MM.1S (cell line): ENCODE measurements around the gene MYBL2.
"Not testable (repeated sequence)": the region's sequence is repeated elsewhere in the genome, so short reads cannot be mapped to it uniquely, and the experiment has no call there.

Experiments used
- DNase-seq: peaks from one replicate; pipeline ENCODE4 v3.0.0-alpha.2; 2015
- H2AFZ ChIP-seq: fragments of 300-600 bp; sonication (generic); 2 replicates; pipeline ENCODE4 v1.6.0; 2016; ENCODE audit warnings: antibody characterized with exemption, low read length
- H3F3A ChIP-seq: fragments of 300-600 bp; sonication (generic); 2 replicates; pipeline ENCODE4 v1.6.1; 2016; ENCODE audit warnings: mild to moderate bottlenecking, antibody characterized with exemption, low read length, moderate library complexity, mixed read lengths; ENCODE audit not compliant: insufficient read depth
- H3K27ac ChIP-seq: fragments of 300-600 bp; sonication (generic); 2 replicates; pipeline ENCODE4 v1.5.1; 2016; ENCODE audit warnings: mild to moderate bottlenecking, low read length
- H3K27me3 ChIP-seq: fragments of 300-600 bp; sonication (generic); replicated peaks from 2 replicates; pipeline ENCODE4 v1.6.0; 2016; ENCODE audit warnings: low read length; ENCODE audit not compliant: insufficient read depth
- H3K36me3 ChIP-seq: fragments of 300-600 bp; sonication (generic); replicated peaks from 2 replicates; pipeline ENCODE4 v1.6.1; 2016; ENCODE audit warnings: mild to moderate bottlenecking, low read length, mixed read lengths; ENCODE audit not compliant: insufficient read depth
- H3K4me1 ChIP-seq: fragments of 300-600 bp; sonication (generic); 2 replicates; pipeline ENCODE4 v1.6.1; 2016; ENCODE audit warnings: low read length, mixed read lengths
- H3K4me2 ChIP-seq: fragments of 300-600 bp; sonication (generic); 2 replicates; pipeline ENCODE4 v1.6.0; 2016; ENCODE audit warnings: low read depth, low read length
- H3K4me3 ChIP-seq: fragments of 300-600 bp; sonication (generic); 2 replicates; pipeline ENCODE4 v1.5.1; 2016; ENCODE audit warnings: low read length, mixed read lengths
- H3K79me2 ChIP-seq: fragments of 300-600 bp; sonication (generic); 2 replicates; pipeline ENCODE4 v1.6.1; 2016; ENCODE audit warnings: mixed run types, low read length, mixed read lengths
- H3K9ac ChIP-seq: fragments of 300-600 bp; sonication (generic); 2 replicates; pipeline ENCODE4 v1.6.1; 2016; ENCODE audit warnings: low read length, mixed read lengths
- H3K9me2 ChIP-seq: fragments of 300-600 bp; sonication (generic); replicated peaks from 2 replicates; pipeline ENCODE4 v1.6.1; 2016; ENCODE audit warnings: mild to moderate bottlenecking, low read length, mixed read lengths; ENCODE audit not compliant: insufficient read depth
- H3K9me3 ChIP-seq: fragments of 300-600 bp; sonication (generic); replicated peaks from 2 replicates; pipeline ENCODE4 v1.6.1; 2016; ENCODE audit warnings: mild to moderate bottlenecking, low read length, mixed read lengths; ENCODE audit not compliant: insufficient read depth
- H4K20me1 ChIP-seq: fragments of 300-600 bp; sonication (generic); 2 replicates; pipeline ENCODE4 v1.6.1; 2016; ENCODE audit warnings: mild to moderate bottlenecking, low read length, moderate library complexity, mixed read lengths; ENCODE audit not compliant: insufficient read depth
- CTCF ChIP-seq: fragments of 300-600 bp; sonication (generic); IDR thresholded peaks from 2 replicates; pipeline ENCODE4 v1.5.1; 2016; ENCODE audit warnings: antibody characterized with exemption, low read length, mixed read lengths
- EZH2 ChIP-seq: fragments of 300-600 bp; sonication (generic); optimal IDR thresholded peaks from 2 replicates; pipeline ENCODE3; 2017; ENCODE audit warnings: low read depth, mild to moderate bottlenecking, antibody characterized with exemption, low read length, mixed read lengths
- EZH2phosphoT487 ChIP-seq: fragments of 300-600 bp; sonication (generic); IDR thresholded peaks from 2 replicates; pipeline ENCODE4 v1.6.1; 2018; ENCODE audit warnings: antibody characterized with exemption, low read length

The MYBL2 gene

GRCh38 chr20:43755851-43756250 is 88.9 kb downstream of the MYBL2 start:
- no peak for DNase-seq
- TF ChIP-seq CTCF (no peak), EZH2phosphoT487 (no peak), EZH2 (no peak)
- Histone ChIP-seq H3K9ac (no peak overlapping the region), H3K4me1 (peaks cover 23% of the 10 kb centered on the region), H4K20me1 (no peaks in the 10 kb centered on the region), H3K36me3 (no peaks in the 10 kb centered on the region), H3K4me3 (no peak overlapping the region), H3K4me2 (no peak overlapping the region), H3K27me3 (no peaks in the 10 kb centered on the region), H3K27ac (no peak overlapping the region), H2AFZ (no peak overlapping the region), H3K9me3 (no peaks in the 10 kb centered on the region), H3K79me2 (no peaks in the 10 kb centered on the region), H3K9me2 (no peaks in the 10 kb centered on the region), H3F3A (peaks cover 22% of the 10 kb centered on the region)

GRCh38 chr20:43757888-43758287 is 91.0 kb downstream of the MYBL2 start:
- H3K79me2 ChIP-seq, H3K9ac ChIP-seq, H3K36me3 ChIP-seq, H3K9me3 ChIP-seq, H3K27ac ChIP-seq, H3K4me2 ChIP-seq, H2AFZ ChIP-seq, H3K4me3 ChIP-seq, H4K20me1 ChIP-seq, H3K4me1 ChIP-seq, H3K9me2 ChIP-seq, DNase-seq, H3F3A ChIP-seq, H3K27me3 ChIP-seq: not testable (repeated sequence)

GRCh38 chr20:43761386-43762340 is 94.7 kb downstream of the MYBL2 start:
- no peak overlapping the region for H3K4me2 ChIP-seq
- no peaks in the 10 kb centered on the region for H3K36me3 ChIP-seq
- no peak for TF ChIP-seq EZH2
- no peak for TF ChIP-seq EZH2phosphoT487
- TF ChIP-seq CTCF, result no peak
- DNase-seq, result no peak
- no peak overlapping the region for H3K4me3 ChIP-seq
- H3F3A ChIP-seq, result no peaks in the 10 kb centered on the region
- H3K9me3 ChIP-seq, result no peaks in the 10 kb centered on the region
- H4K20me1 ChIP-seq, result no peaks in the 10 kb centered on the region
- H2AFZ ChIP-seq, result no peak overlapping the region
- no peaks in the 10 kb centered on the region for H3K9me2 ChIP-seq
- no peak overlapping the region for H3K27ac ChIP-seq
- H3K79me2 ChIP-seq, result no peaks in the 10 kb centered on the region
- no peaks in the 10 kb centered on the region for H3K4me1 ChIP-seq
- H3K9ac ChIP-seq, result no peak overlapping the region
- H3K27me3 ChIP-seq, result no peaks in the 10 kb centered on the region

- no peak for TF ChIP-seq CTCF
- no peak for TF ChIP-seq EZH2
- TF ChIP-seq EZH2phosphoT487, result no peak
- Histone ChIP-seq H3K27ac (no peak overlapping the region), H3F3A (no peaks in the 10 kb centered on the region), H3K9me3 (no peaks in the 10 kb centered on the region), H3K4me1 (no peaks in the 10 kb centered on the region), H3K79me2 (no peaks in the 10 kb centered on the region), H3K27me3 (no peaks in the 10 kb centered on the region), H3K9me2 (no peaks in the 10 kb centered on the region), H3K4me3 (no peak overlapping the region), H3K9ac (no peak overlapping the region), H3K36me3 (no peaks in the 10 kb centered on the region), H4K20me1 (no peaks in the 10 kb centered on the region), H2AFZ (no peak overlapping the region), H3K4me2 (no peak overlapping the region)
- DNase-seq, result no peak
Measured at GRCh38 chr20:43762911-43763310, 96.0 kb downstream of the MYBL2 start.
